ENCODE measurements around the gene MRPL19. TPM values are rescaled to one million over a fixed set of nuclear protein-coding genes. Genes with fewer than 3 reads are reported as not detected.

The MRPL19 gene
- polyA plus RNA-seq, 1 donor: 72.6 TPM

- DNase-seq: no peak
Observed at GRCh38 chr2:75728614-75729419, 82.2 kb downstream of the MRPL19 start.

GRCh38 chr2:75729861-75730260 lies 83.3 kb downstream of the MRPL19 start:
- DNase-seq: no peak

- DNase-seq: no peak
Observed at GRCh38 chr2:75736276-75736675, 89.7 kb downstream of the MRPL19 start.

DNA sequence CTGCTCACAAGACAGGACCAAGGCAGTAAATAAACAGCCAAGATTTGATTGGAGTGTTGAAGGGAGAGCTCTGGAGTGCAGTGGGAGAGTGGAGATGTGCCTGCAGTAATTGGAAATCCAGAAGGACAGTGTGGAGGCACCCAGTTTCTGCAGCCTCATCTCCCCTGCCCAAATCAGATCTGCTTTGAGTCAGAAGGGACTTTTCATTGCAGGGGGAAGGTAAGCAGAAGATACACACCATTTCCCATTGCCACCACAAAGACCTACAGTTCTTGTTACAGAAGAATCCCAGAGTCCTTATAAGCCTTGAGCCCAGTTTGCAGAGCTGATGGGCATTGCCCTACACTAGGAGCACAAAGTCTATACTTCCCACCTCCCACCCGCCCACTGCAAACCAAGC lies 91.4 kb downstream of the MRPL19 start:
- no peak for DNase-seq

Other genes with a start within 250 kb of the MRPL19 start
- gene EVA1A, start 85.8 kb upstream of the MRPL19 start, polyA plus RNA-seq (ENCODE audit: insufficient read length): 12.9 TPM
- 60.7 TPM for gene GCFC2, start 64.1 kb downstream of the MRPL19 start, polyA plus RNA-seq (ENCODE audit: insufficient read length)